ENCODE measurements around the gene AFDN.

AFDN gene

GRCh38 chr6:167828325-167828956, 1.7 kb downstream of the AFDN start:
- Histone ChIP-seq H3K27ac (ENCODE audit: low read depth, low read length) (no peak overlapping the region), H3K36me3 (ENCODE audit: control insufficient read depth in 1 of 2, insufficient read depth in 2 of 2, low read length in 2 of 2) (no peaks in the 10 kb centered on the region), H3K27me3 (ENCODE audit: control insufficient read depth in 1 of 2, insufficient read depth in 2 of 2, low read length in 2 of 2) (peaks cover 0 to 8% of the 10 kb centered on the region in 2 donors), H3K9ac (ENCODE audit: low read depth in 1 of 2, low read length in 2 of 2) (peak overlapping the region; percentile 74 to 77), H3K4me3 (ENCODE audit: low read depth in 1 of 2, low read length in 2 of 2) (peak overlapping the region; percentile 81 to 92), H3K9me3 (ENCODE audit: control insufficient read depth in 1 of 2, low read length in 2 of 2) (no peaks in the 10 kb centered on the region), H3K4me1 (ENCODE audit: control insufficient read depth in 1 of 2, insufficient read depth in 2 of 2, low read length in 2 of 2) (peaks cover 43 to 47% of the 10 kb centered on the region in 2 donors)

- Histone ChIP-seq H3K36me3 (ENCODE audit: control insufficient read depth in 1 of 2, insufficient read depth in 2 of 2, low read length in 2 of 2) (no peaks in the 10 kb centered on the region), H3K9ac (ENCODE audit: low read depth in 1 of 2, low read length in 2 of 2) (no peak overlapping the region), H3K4me3 (ENCODE audit: low read depth in 1 of 2, low read length in 2 of 2) (no peak overlapping the region), H3K9me3 (ENCODE audit: control insufficient read depth in 1 of 2, low read length in 2 of 2) (no peaks in the 10 kb centered on the region), H3K4me1 (ENCODE audit: control insufficient read depth in 1 of 2, insufficient read depth in 2 of 2, low read length in 2 of 2) (peaks cover 47 to 48% of the 10 kb centered on the region in 2 donors), H3K27me3 (ENCODE audit: control insufficient read depth in 1 of 2, insufficient read depth in 2 of 2, low read length in 2 of 2) (peaks cover 0 to 8% of the 10 kb centered on the region in 2 donors), H3K27ac (ENCODE audit: low read depth, low read length) (no peak overlapping the region)
Measured at GRCh38 chr6:167829513-167829912, 2.8 kb downstream of the AFDN start.

- H3K9ac ChIP-seq (ENCODE audit: low read depth in 1 of 2, low read length in 2 of 2), result no peak overlapping the region
- H3K4me1 ChIP-seq (ENCODE audit: control insufficient read depth in 1 of 2, insufficient read depth in 2 of 2, low read length in 2 of 2), result peaks cover 36 to 43% of the 10 kb centered on the region in 2 donors
- H3K9me3 ChIP-seq (ENCODE audit: control insufficient read depth in 1 of 2, low read length in 2 of 2), result no peaks in the 10 kb centered on the region
- no peak overlapping the region for H3K4me3 ChIP-seq (ENCODE audit: low read depth in 1 of 2, low read length in 2 of 2)
- no peaks in the 10 kb centered on the region for H3K36me3 ChIP-seq (ENCODE audit: control insufficient read depth in 1 of 2, insufficient read depth in 2 of 2, low read length in 2 of 2)
- H3K27me3 ChIP-seq (ENCODE audit: control insufficient read depth in 1 of 2, insufficient read depth in 2 of 2, low read length in 2 of 2), result peaks cover 0 to 8% of the 10 kb centered on the region in 2 donors
- peak overlapping the region; percentile 36 for H3K27ac ChIP-seq (ENCODE audit: low read depth, low read length)
Measured at GRCh38 chr6:167831281-167831828, 4.6 kb downstream of the AFDN start.

- peak overlapping the region; percentile 10 to 32 for H3K9ac ChIP-seq (ENCODE audit: low read depth in 1 of 2, low read length in 2 of 2)
- H3K27ac ChIP-seq (ENCODE audit: low read depth, low read length), result peak overlapping the region; percentile 28
- peak overlapping the region; percentile 25 to 41 for H3K4me3 ChIP-seq (ENCODE audit: low read depth in 1 of 2, low read length in 2 of 2)
- H3K4me1 ChIP-seq (ENCODE audit: control insufficient read depth in 1 of 2, insufficient read depth in 2 of 2, low read length in 2 of 2), result peaks cover 36 to 43% of the 10 kb centered on the region in 2 donors
- H3K36me3 ChIP-seq (ENCODE audit: control insufficient read depth in 1 of 2, insufficient read depth in 2 of 2, low read length in 2 of 2), result no peaks in the 10 kb centered on the region
- H3K9me3 ChIP-seq (ENCODE audit: control insufficient read depth in 1 of 2, low read length in 2 of 2), result no peaks in the 10 kb centered on the region
- H3K27me3 ChIP-seq (ENCODE audit: control insufficient read depth in 1 of 2, insufficient read depth in 2 of 2, low read length in 2 of 2), result peaks cover 0 to 7% of the 10 kb centered on the region in 2 donors
Measured at GRCh38 chr6:167832497-167833395, 6.0 kb downstream of the AFDN start.

- peak overlapping the region in 1 of 2 donors; percentile 41 for H3K4me3 ChIP-seq (ENCODE audit: low read depth in 1 of 2, low read length in 2 of 2)
- no peak overlapping the region for H3K27ac ChIP-seq (ENCODE audit: low read depth, low read length)
- H3K27me3 ChIP-seq (ENCODE audit: control insufficient read depth in 1 of 2, insufficient read depth in 2 of 2, low read length in 2 of 2), result peaks cover 0 to under 1% of the 10 kb centered on the region in 2 donors
- H3K4me1 ChIP-seq (ENCODE audit: control insufficient read depth in 1 of 2, insufficient read depth in 2 of 2, low read length in 2 of 2), result peaks cover 36 to 37% of the 10 kb centered on the region in 2 donors
- peak overlapping the region; percentile 10 to 32 for H3K9ac ChIP-seq (ENCODE audit: low read depth in 1 of 2, low read length in 2 of 2)
- no peaks in the 10 kb centered on the region for H3K36me3 ChIP-seq (ENCODE audit: control insufficient read depth in 1 of 2, insufficient read depth in 2 of 2, low read length in 2 of 2)
- H3K9me3 ChIP-seq (ENCODE audit: control insufficient read depth in 1 of 2, low read length in 2 of 2), result no peaks in the 10 kb centered on the region
Measured at GRCh38 chr6:167833396-167833763, 6.7 kb downstream of the AFDN start.

- H3K27me3 ChIP-seq (ENCODE audit: control insufficient read depth in 1 of 2, insufficient read depth in 2 of 2, low read length in 2 of 2), result no peaks in the 10 kb centered on the region
- H3K9me3 ChIP-seq (ENCODE audit: control insufficient read depth in 1 of 2, low read length in 2 of 2), result no peaks in the 10 kb centered on the region
- no peaks in the 10 kb centered on the region for H3K36me3 ChIP-seq (ENCODE audit: control insufficient read depth in 1 of 2, insufficient read depth in 2 of 2, low read length in 2 of 2)
- H3K4me1 ChIP-seq (ENCODE audit: control insufficient read depth in 1 of 2, insufficient read depth in 2 of 2, low read length in 2 of 2), result peaks cover 35 to 41% of the 10 kb centered on the region in 2 donors
- no peak overlapping the region for H3K9ac ChIP-seq (ENCODE audit: low read depth in 1 of 2, low read length in 2 of 2)
- H3K4me3 ChIP-seq (ENCODE audit: low read depth in 1 of 2, low read length in 2 of 2), result no peak overlapping the region
- H3K27ac ChIP-seq (ENCODE audit: low read depth, low read length), result no peak overlapping the region
Measured at GRCh38 chr6:167835260-167835659, 8.5 kb downstream of the AFDN start.

GRCh38 chr6:167836721-167837120, 10.0 kb downstream of the AFDN start:
- H3K27ac ChIP-seq (ENCODE audit: low read depth, low read length), result no peak overlapping the region
- no peak overlapping the region for H3K4me3 ChIP-seq (ENCODE audit: low read depth in 1 of 2, low read length in 2 of 2)
- peaks cover 38 to 43% of the 10 kb centered on the region in 2 donors for H3K4me1 ChIP-seq (ENCODE audit: control insufficient read depth in 1 of 2, insufficient read depth in 2 of 2, low read length in 2 of 2)
- H3K9ac ChIP-seq (ENCODE audit: low read depth in 1 of 2, low read length in 2 of 2), result no peak overlapping the region
- no peaks in the 10 kb centered on the region for H3K27me3 ChIP-seq (ENCODE audit: control insufficient read depth in 1 of 2, insufficient read depth in 2 of 2, low read length in 2 of 2)
- no peaks in the 10 kb centered on the region for H3K36me3 ChIP-seq (ENCODE audit: control insufficient read depth in 1 of 2, insufficient read depth in 2 of 2, low read length in 2 of 2)
- H3K9me3 ChIP-seq (ENCODE audit: control insufficient read depth in 1 of 2, low read length in 2 of 2), result no peaks in the 10 kb centered on the region

GRCh38 chr6:167838207-167838748, 11.6 kb downstream of the AFDN start:
- Histone ChIP-seq H3K9ac (ENCODE audit: low read depth in 1 of 2, low read length in 2 of 2) (no peak overlapping the region), H3K27ac (ENCODE audit: low read depth, low read length) (no peak overlapping the region), H3K4me1 (ENCODE audit: control insufficient read depth in 1 of 2, insufficient read depth in 2 of 2, low read length in 2 of 2) (peaks cover 24 to 34% of the 10 kb centered on the region in 2 donors)

GRCh38 chr6:167839343-167839742, 12.6 kb downstream of the AFDN start:
- Histone ChIP-seq H3K27ac (ENCODE audit: low read depth, low read length) (no peak overlapping the region), H3K4me1 (ENCODE audit: control insufficient read depth in 1 of 2, insufficient read depth in 2 of 2, low read length in 2 of 2) (peaks cover 19 to 32% of the 10 kb centered on the region in 2 donors)

More at GRCh38 chr6:167838207-167838748, 11.6 kb downstream of the AFDN start:
- no peaks in the 10 kb centered on the region for H3K36me3 ChIP-seq (ENCODE audit: control insufficient read depth in 1 of 2, insufficient read depth in 2 of 2, low read length in 2 of 2)
- no peaks in the 10 kb centered on the region for H3K9me3 ChIP-seq (ENCODE audit: control insufficient read depth in 1 of 2, low read length in 2 of 2)
- no peak overlapping the region for H3K4me3 ChIP-seq (ENCODE audit: low read depth in 1 of 2, low read length in 2 of 2)
- H3K27me3 ChIP-seq (ENCODE audit: control insufficient read depth in 1 of 2, insufficient read depth in 2 of 2, low read length in 2 of 2), result no peaks in the 10 kb centered on the region

GRCh38 chr6:167839755-167840154, 13.0 kb downstream of the AFDN start:
- Histone ChIP-seq H3K4me1 (ENCODE audit: control insufficient read depth in 1 of 2, insufficient read depth in 2 of 2, low read length in 2 of 2) (peaks cover 19 to 32% of the 10 kb centered on the region in 2 donors), H3K27me3 (ENCODE audit: control insufficient read depth in 1 of 2, insufficient read depth in 2 of 2, low read length in 2 of 2) (no peaks in the 10 kb centered on the region), H3K9me3 (ENCODE audit: control insufficient read depth in 1 of 2, low read length in 2 of 2) (no peaks in the 10 kb centered on the region), H3K27ac (ENCODE audit: low read depth, low read length) (no peak overlapping the region), H3K36me3 (ENCODE audit: control insufficient read depth in 1 of 2, insufficient read depth in 2 of 2, low read length in 2 of 2) (no peaks in the 10 kb centered on the region), H3K4me3 (ENCODE audit: low read depth in 1 of 2, low read length in 2 of 2) (no peak overlapping the region), H3K9ac (ENCODE audit: low read depth in 1 of 2, low read length in 2 of 2) (no peak overlapping the region)

More at GRCh38 chr6:167839343-167839742, 12.6 kb downstream of the AFDN start:
- Histone ChIP-seq H3K9ac (ENCODE audit: low read depth in 1 of 2, low read length in 2 of 2) (no peak overlapping the region), H3K27me3 (ENCODE audit: control insufficient read depth in 1 of 2, insufficient read depth in 2 of 2, low read length in 2 of 2) (no peaks in the 10 kb centered on the region), H3K4me3 (ENCODE audit: low read depth in 1 of 2, low read length in 2 of 2) (no peak overlapping the region), H3K36me3 (ENCODE audit: control insufficient read depth in 1 of 2, insufficient read depth in 2 of 2, low read length in 2 of 2) (no peaks in the 10 kb centered on the region), H3K9me3 (ENCODE audit: control insufficient read depth in 1 of 2, low read length in 2 of 2) (no peaks in the 10 kb centered on the region)
